ENCODE measurements around the gene JUNB.

DNA sequence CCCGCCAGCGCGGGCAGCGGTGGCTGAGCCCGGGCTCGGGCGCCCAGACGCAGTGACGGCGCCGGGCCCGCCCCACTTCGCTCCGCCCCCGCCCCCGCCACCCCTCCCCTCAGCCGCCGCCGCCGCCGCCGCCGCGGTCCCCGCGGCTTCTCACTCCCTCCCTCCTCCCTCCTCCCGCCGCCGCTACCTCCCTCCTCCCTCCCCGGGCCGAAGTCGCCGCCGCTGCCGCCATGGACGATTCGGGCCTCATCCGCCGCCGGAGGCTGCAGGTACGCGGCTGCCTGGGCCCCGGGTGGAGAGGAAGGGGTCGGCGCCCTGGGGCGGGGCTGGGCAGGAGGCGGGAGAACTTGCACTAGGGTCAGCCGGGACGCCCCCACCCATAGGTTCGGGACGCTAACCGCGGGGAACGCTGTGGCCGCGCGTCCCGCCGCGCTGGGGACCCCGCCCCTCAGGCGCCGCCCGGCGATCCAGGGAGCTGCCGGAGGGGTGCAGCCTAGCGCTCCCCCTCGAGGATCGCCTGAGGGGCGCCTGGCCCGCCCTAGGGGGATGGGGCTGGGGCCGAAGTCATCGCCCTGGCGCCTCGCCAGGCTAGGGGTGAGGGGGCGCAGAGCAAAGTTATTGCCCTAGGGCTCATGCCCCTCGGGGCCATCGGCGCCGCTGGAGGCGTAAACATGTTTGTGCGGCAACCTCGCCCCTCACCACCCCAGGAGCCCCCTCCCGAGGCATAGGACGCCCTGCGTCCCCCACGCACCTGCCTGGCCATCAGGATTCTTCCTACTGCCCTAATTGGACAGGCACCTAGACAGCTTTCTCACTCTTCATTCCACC lies 42.7 kb downstream of the JUNB start:
- TF ChIP-seq POLR2A (IDR thresholded peaks at IDR 0.05; ENCODE audit: control extremely low read depth in 1 of 2, low read depth in 2 of 2, low read length in 2 of 2) (no peak), RAD21 (IDR thresholded peaks at IDR 0.05 in 1 of 2, conservative IDR thresholded peaks at IDR 0.05 in 1 of 2; ENCODE audit: low read depth in 2 of 2, low read length in 2 of 2) (no peak), ASH2L (IDR thresholded peaks at IDR 0.05; ENCODE audit: low read length) (peak; percentile 64), BCL11A (IDR thresholded peaks at IDR 0.05; ENCODE audit: low read depth in 2 of 2, low read length in 2 of 2) (no peak), SIRT6 (IDR thresholded peaks at IDR 0.05; ENCODE audit: low read length) (no peak), RNF2 (IDR thresholded peaks at IDR 0.05; ENCODE audit: borderline replicate concordance, low read depth, low read length, missing control alignments, poor library complexity, severe bottlenecking) (no peak)
- TF ChIP-seq, protein P1, sequence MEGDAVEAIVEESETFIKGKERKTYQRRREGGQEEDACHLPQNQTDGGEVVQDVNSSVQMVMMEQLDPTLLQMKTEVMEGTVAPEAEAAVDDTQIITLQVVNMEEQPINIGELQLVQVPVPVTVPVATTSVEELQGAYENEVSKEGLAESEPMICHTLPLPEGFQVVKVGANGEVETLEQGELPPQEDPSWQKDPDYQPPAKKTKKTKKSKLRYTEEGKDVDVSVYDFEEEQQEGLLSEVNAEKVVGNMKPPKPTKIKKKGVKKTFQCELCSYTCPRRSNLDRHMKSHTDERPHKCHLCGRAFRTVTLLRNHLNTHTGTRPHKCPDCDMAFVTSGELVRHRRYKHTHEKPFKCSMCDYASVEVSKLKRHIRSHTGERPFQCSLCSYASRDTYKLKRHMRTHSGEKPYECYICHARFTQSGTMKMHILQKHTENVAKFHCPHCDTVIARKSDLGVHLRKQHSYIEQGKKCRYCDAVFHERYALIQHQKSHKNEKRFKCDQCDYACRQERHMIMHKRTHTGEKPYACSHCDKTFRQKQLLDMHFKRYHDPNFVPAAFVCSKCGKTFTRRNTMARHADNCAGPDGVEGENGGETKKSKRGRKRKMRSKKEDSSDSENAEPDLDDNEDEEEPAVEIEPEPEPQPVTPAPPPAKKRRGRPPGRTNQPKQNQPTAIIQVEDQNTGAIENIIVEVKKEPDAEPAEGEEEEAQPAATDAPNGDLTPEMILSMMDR (IDR thresholded peaks at IDR 0.05; ENCODE audit: control extremely low read depth in 1 of 3, insufficient read depth in 1 of 3, low read depth in 1 of 3, low read length in 3 of 3), result no peak
- TF ChIP-seq, protein P2, sequence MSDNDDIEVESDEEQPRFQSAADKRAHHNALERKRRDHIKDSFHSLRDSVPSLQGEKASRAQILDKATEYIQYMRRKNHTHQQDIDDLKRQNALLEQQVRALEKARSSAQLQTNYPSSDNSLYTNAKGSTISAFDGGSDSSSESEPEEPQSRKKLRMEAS (IDR thresholded peaks at IDR 0.05), result no peak
